Tibial nerve (tissue), 4 donors: ENCODE results near the gene H3-3A.

ENCODE experiments used
- CTCF ChIP-seq, 5 experiments: fragments of 200-600 bp in 3 of 5; fragments of 450-650 bp in 2 of 5; sonication (generic) in 3 of 5; IDR thresholded peaks; one replicate each; pipeline ENCODE4 v1.5.1; 2016 to 2019; ENCODE audit warnings: antibody characterized with exemption in 5 of 5, mild to moderate bottlenecking in 3 of 5, moderate library complexity in 2 of 5
- EP300 ChIP-seq, 2 donors: sonication (generic); formaldehyde crosslinking; IDR thresholded peaks; one replicate each; pipeline ENCODE4 v1.6.1; 2017; ENCODE audit warnings: antibody characterized with exemption in 2 of 2, mild to moderate bottlenecking in 1 of 2
- POLR2A ChIP-seq, 2 donors: fragments of 450-650 bp; IDR thresholded peaks; one replicate each; pipeline ENCODE4 v1.6.1; 2017; ENCODE audit warnings: antibody characterized with exemption in 2 of 2, mild to moderate bottlenecking in 2 of 2, moderate library complexity in 2 of 2

- no peak for TF ChIP-seq POLR2A (IDR thresholded peaks at IDR 0.05)
- no peak for TF ChIP-seq CTCF (IDR thresholded peaks at IDR 0.05)
- no peak for TF ChIP-seq EP300 (IDR thresholded peaks at IDR 0.05)
Measured at GRCh38 chr1:226116673-226117072, 54.2 kb downstream of the H3-3A start.
